M059J (cell line): ENCODE measurements around the gene FGF9. TPM values are rescaled to one million over a fixed set of nuclear protein-coding genes. Genes with fewer than 3 reads are reported as not detected.

Source experiments
- DNase-seq: peaks from one replicate; pipeline ENCODE4 v3.0.0-alpha.2; 2012; ENCODE audit warnings: low read depth
- total RNA-seq: library from RNA; depleted of rRNA; stranded (reverse); fragments of >200 nt; shearing (Covaris generic); gene quantifications from 2 replicates; pipeline ENCODE4 v1.2.3, GENCODE V29; 2014

FGF9 gene
- total RNA-seq, 1 experiment from 2014 or later = not detected

DNA sequence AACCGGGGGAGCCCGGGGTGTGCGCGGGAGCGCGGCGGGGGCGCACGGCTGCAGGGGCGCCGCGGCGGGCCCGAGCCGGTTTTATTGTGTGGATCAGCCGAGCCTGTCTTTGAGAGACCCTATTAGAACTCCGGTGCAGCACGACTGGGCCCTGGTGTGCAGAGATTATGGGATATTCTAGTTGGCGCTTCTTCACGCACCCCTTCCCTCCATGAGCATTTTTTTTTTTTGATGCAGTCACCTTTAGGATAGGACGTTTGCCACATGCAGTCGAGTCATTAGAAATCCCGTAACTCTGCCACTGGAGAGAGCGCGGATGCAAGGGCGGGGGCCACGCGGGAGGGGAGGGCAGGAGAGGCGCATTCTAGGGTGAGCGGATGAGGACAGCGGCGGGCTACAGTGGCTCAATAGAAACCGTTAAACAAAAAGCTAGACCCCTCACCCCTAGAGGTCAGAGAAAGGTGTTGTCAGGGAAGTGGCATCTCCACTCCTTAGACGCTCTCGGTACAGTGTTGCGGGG lies 3.7 kb downstream of the FGF9 start:
- DNase-seq = no peak

DNA sequence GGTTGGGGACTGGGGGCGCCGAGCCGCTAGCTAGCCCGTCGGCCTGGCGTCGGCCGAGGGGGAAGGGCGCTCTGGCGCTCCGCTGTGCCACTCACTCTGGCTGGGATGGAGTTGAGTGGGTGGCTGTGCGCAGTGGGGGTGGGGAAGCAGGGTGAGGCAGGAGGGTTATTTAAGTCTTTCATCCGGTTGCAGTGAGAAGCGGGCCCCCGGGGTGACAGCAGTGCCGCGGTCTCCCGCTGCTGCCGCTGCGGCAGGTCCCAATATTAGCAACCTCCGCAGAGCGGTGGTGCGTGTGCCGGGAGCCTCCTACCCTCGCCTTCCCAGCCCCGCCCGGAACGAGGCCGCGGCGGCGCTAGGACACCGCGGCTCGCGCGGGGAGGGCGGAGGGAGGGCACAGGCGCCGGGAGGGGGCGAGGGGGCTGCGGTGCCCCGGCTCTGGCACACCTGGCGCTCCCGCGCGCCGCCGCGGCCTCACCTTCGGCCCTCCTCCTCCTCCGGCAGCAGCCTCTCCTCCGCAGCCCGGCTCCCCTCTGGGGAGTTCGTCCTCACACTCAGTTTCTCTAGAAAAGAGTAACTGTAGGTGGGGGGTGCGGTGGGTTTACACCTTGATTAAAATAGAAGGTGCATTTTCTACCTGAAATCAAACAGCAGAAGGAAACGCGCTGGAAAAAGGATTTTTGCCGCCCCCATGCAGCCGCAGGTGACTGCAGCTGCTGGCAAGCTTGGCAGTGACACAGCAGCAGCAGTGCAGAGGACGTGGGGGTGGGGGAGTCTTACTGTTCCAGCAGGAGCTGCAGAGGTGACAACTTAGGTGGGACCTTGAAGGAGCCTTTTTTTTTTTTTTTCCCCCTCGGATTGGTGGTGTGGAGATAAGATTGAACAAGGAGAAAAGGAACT lies 4.5 kb downstream of the FGF9 start:
- no peak for DNase-seq

DNA sequence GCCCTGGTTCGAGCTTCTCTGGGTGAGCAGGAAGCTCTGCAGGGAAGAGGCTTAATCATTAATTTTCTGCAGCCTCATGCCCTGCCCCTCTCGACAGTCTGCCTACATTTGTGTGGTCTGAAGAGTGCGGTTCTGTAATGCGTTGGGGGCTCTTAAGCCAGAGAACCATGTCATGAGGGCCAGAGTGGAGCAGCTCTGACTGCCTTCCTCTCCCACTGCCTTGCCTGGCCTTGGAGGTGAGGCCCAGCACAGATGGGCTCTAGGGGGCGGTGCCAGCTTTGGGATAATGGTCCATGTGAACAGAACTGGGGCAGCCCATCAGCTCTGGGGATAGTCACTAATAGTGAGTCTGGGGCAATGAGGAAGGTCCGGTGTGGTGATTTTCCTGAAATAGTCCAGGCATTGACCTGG lies 5.7 kb downstream of the FGF9 start:
- no peak for DNase-seq

DNA sequence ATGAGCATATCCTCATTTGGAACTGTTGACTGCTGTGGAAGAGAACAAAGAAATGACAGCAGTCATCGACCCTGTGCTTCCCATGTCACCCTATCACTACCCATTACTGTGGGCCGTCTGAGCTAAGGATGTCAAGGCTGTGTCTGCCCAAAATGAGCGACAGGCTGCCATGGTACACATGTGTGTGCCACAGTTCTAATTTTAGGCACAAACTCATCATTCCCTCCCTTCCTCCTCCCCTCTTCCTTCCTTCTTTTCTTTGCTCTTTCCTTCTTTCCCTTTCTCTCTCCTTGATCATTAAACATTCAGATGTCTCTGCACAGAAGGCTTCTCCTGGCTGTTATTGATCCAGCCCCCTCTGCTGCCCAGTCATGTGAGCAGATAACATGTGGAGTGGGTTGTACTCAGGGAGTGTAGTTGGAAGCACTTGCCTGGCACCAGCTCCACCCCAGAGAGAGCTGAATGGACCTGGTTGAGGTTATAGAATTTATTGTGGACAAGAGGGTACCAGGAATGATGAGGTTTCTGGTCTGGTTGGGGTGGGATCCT lies 6.3 kb downstream of the FGF9 start:
- DNase-seq = no peak

DNA sequence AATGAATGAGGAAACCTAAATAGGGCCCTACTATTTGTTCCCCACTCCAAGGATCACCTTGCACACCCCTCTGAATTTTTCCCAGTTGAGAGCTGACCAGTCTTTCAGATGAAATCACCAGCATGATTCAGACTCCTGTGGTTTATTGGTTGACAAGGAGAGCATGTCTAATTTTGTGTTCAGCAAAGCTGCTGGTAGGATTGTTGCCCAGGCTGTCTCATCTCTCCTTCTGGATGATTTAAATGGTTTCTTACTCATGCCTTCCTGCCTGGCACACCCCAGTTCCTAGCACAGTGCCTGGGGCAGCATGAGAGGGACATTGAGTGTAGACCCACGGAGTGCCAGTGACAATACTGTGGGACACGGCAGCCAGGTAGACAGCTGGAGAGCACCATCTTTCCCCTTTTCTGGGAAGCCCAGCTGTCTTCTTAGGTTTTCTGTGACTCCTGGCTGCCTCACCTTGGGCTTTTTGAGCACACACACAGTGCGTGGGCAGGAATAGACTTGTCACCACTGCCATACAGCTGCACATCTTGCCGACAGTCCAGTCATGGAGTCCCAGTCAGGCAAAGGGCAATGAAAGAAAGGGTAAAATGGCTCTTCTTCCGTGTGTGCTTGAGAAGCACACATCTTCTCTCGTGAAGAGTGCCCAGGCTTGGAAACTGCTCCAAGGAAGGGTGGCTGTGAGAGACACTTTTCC lies 12.3 kb downstream of the FGF9 start:
- DNase-seq = peak; percentile 87

DNA sequence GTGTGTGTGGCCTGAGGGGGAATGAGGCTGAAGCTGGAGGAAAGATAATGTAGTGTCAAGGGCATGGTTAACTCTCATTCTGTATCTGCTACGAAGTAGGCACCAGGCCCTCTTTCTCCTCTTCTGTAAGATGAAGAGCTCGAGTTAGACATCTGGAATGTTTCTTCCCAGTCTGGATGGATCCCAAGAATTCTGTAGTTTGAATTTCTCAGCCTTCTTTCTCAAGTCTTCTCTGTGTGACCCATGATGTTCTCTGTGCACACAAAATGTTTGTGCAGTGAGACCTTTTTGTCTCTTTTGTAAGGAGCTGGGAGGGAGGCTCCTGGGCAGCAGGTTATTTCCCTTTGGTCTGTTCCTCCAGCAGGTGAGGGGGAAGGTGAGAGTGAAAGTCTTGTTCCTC lies 13.7 kb downstream of the FGF9 start:
- DNase-seq = no peak

DNA sequence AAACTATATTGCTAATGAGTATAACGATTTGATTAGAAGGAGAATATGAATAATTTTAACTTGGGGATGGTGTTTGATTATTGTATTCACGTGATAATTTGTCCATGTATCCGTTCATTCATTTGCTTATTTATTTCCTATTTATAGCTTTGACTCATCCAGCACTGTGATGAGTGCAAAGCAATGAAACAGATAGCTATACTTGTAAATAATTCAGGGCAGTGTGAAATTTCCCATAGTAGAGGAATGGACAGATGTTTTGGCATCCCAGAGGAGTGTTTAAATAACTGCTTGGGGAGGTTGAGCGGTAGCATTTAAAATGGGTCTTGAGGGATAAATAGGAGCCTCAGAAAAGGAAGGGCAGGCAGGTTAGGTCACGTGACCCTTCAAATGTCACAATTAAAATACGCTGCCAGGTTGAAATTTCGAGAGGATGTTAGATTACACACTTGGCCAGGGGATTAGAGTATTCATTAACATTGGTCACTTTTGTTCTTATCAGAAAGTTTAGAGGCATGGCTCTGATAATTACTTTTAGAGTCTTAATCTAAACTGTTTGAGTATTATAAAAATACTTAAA lies 14.7 kb downstream of the FGF9 start:
- no peak for DNase-seq

DNA sequence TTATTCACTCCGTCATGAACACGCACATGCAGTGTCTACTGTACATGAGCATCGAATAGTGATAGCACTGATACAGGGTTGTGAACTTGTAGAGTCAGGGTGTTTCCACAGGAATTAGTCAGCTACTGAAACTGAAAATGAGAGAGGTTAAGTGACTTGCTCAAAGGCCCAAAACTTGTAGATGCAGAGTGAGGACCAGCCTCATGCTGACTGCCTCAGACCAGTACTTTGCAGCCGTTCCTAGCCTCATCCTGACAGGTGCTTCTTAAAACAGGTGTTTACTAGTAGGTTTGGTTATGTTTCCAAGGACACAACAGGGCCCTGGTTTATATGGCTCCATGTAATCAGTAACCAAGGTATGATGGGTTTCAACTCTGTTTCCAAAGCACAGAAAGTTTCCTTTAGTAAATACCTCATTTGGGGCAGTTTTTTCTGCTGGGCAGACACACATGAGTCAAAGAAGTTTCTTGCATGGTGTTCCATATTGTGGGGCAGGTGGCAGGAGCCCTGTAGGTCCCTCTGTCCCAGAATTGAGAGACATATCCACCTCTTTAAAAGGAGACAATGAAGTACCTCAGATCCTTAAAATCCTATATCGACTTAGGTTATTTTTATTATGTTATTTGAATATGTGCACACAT lies 16.0 kb downstream of the FGF9 start:
- no peak for DNase-seq

DNA sequence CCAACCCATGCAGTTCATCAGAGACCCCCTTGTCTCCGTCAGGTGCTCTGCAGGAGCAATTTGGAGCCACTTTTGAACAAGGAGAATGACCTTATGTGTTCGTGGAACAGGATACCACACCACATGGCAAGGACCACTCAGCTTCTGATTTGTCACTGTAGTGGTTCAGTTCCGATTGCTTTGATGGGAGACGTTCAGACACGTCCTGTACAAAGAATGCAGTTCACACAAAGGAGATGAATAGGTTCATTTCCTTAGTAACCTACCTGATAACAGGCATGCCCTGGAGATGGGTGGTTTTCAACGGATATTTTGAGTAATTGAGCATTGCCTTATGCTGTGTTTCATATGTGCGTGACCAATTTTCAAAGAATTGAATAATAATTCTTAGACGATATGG lies 17.2 kb downstream of the FGF9 start:
- no peak for DNase-seq

DNA sequence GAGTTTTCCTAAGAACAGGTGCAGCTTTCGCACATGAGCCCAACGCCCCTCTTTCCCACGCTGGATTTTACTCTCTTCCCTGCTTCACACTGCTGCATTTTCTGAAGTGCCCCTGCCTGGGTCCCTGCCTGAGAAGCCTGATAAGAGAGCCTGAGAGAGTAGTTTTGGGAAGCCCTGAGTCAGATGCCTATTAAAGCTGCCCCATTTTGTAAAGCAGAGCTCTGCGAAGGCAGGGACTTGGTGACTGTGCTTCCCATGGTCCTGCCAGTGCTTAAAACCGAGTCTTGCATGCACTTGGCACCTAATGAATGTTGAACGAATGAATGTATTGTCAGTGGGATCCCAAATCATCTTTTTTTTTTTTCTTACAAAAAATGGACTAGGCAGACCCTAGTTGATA lies 18.2 kb downstream of the FGF9 start:
- no peak for DNase-seq

DNA sequence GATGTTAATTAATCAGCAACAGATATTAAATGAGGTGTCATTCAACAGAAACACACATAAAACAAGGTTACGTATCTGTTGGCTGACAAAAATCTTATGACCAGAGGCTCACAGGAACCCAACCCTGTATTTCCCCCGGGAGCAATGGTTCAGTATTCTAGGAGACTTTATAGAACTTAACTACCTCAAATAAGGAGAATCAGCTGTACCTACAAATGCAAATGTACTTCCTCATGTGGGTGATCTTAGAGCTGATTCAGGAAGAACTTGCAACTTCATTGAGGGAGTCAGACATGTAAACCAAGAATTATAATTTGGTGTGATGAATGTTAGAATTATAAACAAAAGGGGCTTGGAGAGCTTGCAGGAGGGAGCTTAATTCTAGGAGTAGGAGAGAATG lies 20.1 kb downstream of the FGF9 start:
- no peak for DNase-seq

DNA sequence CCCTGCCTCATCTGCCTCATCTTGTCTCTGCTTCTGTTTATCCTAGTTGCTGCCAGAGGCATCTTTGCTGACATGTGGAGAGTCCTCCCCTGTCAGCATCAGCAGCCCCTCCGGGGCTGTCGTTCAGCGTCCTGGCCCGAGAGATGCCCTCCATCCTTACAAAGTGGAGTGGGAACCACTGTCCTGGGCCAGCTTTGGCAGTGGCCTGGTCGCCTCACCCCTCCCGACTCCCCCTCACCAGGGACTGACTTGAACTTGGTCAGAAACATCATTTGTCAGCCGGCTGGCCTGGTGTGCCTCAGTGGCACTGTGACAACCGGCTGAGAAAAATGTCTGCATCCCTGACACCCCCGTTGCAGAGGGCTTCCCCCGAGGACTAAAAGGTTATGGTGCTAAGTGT lies 20.6 kb downstream of the FGF9 start:
- no peak for DNase-seq

DNA sequence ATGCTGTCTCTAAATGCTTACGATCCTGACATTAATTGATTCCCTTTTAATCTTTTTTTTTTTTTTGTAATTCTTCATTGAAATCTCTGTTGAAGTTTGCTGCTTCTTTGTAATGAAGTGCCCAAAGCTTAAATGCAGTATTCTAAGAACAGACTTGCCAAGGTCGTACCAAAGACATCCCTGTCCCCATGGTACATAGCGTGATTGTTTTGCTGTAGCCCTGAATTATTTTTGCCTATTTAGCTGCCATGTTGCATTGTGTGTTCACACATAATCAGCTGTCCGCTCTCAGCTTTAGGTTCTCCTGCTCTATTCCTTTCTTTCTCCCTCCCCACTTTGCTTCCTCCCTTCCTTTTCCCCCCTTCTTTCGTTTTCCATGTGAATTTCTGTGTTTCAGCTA lies 21.1 kb downstream of the FGF9 start:
- DNase-seq = no peak

DNA sequence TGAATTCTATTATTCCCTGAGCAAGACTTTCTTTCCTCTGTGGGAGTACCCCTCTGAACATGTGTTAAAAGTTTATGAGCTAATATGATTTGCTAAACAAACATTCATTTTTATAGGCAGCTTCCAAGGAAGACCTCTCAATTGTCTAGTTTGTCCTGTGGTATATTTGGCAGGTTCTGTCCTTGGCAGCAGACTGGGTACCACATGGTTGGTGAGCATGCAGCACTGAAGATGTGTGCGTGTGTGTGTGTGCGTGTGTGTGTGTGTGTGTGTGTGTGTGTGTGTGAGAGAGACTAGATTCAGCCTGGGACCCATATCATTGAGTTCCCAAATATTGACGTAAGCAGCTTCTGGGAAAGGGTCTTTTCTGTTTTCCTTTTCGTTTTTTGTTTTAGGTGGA lies 24.0 kb downstream of the FGF9 start:
- no peak for DNase-seq

DNA sequence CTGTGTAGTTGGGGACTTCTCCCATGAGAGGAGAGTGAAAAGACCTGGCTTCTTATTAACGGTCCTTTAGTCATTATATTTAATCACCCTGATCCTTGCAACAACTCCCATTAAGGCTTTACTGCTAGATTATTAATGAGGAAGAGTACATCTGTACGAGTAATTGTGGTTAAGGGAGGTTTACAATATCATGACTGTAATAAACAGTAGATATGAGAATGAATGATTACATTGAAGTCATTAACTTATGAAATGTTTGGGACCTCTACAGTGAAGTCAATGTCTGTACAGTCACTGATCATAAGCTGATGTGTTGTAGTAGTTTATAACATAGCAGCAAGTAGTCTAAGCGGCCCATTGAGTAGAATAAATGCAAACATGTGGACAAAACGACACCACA lies 24.7 kb downstream of the FGF9 start:
- no peak for DNase-seq

DNA sequence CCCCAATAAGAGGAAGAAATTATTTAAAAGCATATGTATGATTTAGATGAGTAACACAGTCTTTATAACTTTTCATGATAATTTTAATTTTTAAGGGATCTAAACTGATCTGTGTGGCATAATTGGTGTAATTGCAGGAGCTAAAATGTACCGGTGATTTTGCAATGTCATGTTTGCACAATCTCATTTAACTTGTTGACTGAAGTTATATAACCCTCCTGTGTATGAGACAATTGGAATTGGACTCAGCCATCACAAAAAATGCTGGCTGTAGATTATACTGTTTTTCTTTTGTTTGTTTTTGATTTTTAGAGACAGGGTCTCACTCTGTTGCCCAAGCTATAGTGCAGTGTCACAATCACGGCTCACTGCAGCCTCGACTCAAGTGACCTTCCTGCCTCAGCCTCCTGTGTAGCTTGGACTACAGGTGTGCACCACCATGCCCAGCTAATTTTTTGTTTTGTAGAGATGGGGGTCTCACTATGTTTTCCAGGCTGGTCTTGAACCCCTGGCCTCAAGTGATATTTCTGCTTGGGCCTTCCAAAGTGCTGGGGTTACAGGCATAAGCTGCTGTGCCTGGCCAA lies 26.1 kb downstream of the FGF9 start:
- no peak for DNase-seq

DNA sequence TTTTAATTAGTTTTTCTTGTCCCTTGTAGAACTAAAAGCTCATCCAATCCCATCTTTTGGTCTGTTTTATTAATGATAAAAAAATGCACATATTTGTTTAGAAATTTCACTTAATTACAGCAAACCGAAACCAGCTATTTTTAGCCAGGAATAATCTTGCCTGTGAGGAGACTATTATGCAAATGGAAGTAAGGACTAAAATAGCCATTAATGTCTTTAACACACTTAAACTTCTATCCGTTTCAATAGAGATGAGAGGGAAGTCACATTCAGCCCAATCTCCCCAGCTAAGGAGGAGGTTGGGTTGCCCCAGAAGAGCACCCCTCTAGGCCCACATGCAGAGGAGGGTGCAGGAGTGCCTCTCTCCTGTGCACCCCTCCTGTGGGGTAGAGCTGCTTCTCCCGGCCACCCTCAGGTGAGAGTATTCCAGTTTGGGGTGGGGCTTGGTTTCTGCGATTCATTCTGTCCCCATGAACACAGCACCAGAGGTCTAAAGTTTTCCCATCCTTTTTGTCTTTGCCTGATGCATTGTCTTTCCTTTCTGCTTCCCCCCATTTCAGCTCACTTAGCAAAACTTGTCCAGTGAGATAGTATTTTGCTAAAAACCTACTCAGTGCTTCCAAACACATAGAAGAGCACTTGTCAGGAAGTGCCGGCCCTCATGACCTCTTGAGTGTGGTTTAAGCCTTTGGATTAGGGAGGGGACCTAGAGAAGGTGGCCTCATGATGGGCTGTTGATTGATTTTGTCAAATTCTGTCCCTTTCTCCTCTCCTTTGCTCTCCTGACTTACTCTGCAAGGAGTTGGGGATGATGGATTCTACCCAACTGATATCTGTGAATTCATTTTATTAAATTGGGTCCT lies 28.2 kb downstream of the FGF9 start:
- DNase-seq = no peak

DNA sequence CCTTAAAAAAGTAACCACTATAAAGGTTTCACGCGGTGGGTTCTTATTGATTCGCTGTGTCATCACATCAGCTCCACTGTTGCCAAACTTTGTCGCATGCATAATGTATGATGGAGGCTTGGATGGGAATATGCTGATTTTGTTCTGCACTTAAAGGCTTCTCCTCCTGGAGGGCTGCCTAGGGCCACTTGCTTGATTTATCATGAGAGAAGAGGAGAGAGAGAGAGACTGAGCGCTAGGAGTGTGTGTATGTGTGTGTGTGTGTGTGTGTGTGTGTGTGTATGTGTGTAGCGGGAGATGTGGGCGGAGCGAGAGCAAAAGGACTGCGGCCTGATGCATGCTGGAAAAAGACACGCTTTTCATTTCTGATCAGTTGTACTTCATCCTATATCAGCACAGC lies 30.6 kb downstream of the FGF9 start:
- DNase-seq = no peak

DNA sequence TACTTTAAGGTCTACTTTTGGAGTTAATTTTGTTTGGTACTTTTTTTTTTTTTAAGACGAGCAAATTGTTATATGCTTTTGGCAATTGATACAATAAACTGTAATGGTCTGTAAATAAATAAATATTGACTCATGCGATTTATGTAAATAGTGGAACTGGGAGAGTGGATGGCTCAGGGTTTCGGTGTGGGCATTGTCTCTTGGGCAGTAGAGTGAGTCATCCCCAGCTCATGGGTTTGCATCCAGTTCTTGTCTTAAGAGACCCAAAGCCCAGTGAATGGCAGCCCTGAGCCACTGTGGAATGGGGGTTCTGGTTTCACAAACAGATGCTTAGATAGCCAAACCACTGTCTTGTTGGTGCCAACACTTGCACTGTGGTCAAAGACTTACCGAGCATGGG lies 33.0 kb downstream of the FGF9 start:
- peak; percentile 30 for DNase-seq

DNA sequence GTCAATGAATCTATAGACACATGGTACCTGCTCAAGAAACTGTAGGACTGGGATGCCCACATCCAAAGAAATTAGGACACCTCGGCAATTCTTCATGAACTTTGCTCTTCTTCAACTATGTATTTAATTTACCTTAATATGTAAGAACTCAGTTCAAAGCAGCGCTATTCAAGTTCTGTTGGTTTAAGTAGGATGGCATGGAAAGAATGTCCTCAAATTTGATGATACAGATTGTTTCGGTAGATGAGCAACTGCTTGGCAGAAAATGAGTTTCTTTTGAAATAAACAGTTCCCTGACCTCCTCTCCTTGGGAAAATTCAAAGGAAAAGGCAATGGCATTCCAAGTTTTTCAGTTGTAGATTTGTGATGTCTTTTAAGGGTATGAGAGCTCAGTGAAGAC lies 36.7 kb downstream of the FGF9 start:
- no peak for DNase-seq

DNA sequence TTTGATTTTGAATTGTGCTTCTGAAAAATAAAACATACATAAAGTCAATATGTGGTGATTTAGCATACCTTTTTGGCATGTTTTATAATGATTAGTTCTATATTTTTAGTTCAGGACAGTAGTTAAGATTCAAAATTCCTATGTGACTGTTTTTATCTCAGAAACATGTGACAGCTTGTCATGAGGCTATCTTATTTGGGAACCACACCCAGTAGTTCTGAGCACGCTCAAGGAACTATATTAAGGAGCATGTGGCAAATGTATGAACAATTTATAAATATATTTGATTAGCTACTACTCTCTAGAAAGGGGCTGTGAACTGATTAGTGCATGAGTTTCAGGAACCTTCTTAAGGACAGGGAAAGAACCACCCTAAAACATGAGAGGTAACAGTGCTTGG lies 38.8 kb downstream of the FGF9 start:
- no peak for DNase-seq
